H9 (cell line): ENCODE results near the gene TMEM81. TPM values are rescaled to one million over a fixed set of nuclear protein-coding genes. Genes with fewer than 3 reads are reported as not detected.

Source experiments
- DNase-seq: peaks from one replicate; pipeline ENCODE4 v3.0.0-alpha.2; 2017
- H2AFZ ChIP-seq: one replicate; pipeline ENCODE4 v1.6.1; 2013; ENCODE audit warnings: mild to moderate bottlenecking, low read length, control low read depth, moderate library complexity
- H2AK5ac ChIP-seq: 2 replicates; pipeline ENCODE4 v1.6.1; 2013; ENCODE audit warnings: low read length, control low read depth, mixed read lengths; ENCODE audit not compliant: insufficient read length
- H2BK120ac ChIP-seq: one replicate; pipeline ENCODE4 v1.6.1; 2013; ENCODE audit warnings: low read depth, mild to moderate bottlenecking, low read length, control low read depth, inconsistent platforms; ENCODE audit not compliant: poor library complexity, severe bottlenecking
- H2BK12ac ChIP-seq: 2 replicates; pipeline ENCODE4 v1.6.1; 2013; ENCODE audit warnings: low read length, control low read depth, mixed read lengths, low read depth; ENCODE audit not compliant: insufficient read length
- H2BK15ac ChIP-seq: 2 replicates; pipeline ENCODE4 v1.6.1; 2013; ENCODE audit warnings: low read depth, low read length, control low read depth
- H2BK20ac ChIP-seq: one replicate; pipeline ENCODE4 v1.6.1; 2013; ENCODE audit warnings: low read depth, mild to moderate bottlenecking, low read length, control low read depth, inconsistent platforms; ENCODE audit not compliant: poor library complexity, severe bottlenecking
- H2BK5ac ChIP-seq: 2 replicates; pipeline ENCODE4 v1.6.1; 2013; ENCODE audit warnings: low read length, control low read depth, mixed read lengths; ENCODE audit not compliant: insufficient read length
- H3K14ac ChIP-seq: 2 replicates; pipeline ENCODE4 v1.6.1; 2013; ENCODE audit warnings: low read length, control low read depth; ENCODE audit not compliant: insufficient read depth
- H3K18ac ChIP-seq: 2 replicates; pipeline ENCODE4 v1.6.1; 2013; ENCODE audit warnings: low read depth, mild to moderate bottlenecking, mixed read lengths, low read length, control low read depth; ENCODE audit not compliant: insufficient read length
- H3K23ac ChIP-seq: 2 replicates; pipeline ENCODE4 v1.6.1; 2013; ENCODE audit warnings: low read length, control low read depth, mixed read lengths, low read depth; ENCODE audit not compliant: insufficient read length
- H3K23me2 ChIP-seq: 2 replicates; pipeline ENCODE4 v1.6.1; 2013; ENCODE audit warnings: low read depth, mild to moderate bottlenecking, mixed read lengths, low read length, control low read depth; ENCODE audit not compliant: insufficient read length, poor library complexity, severe bottlenecking
- H3K27ac ChIP-seq: 2 replicates; pipeline ENCODE4 v1.5.1; 2013; ENCODE audit warnings: low read length, control low read depth, mixed read lengths, low read depth; ENCODE audit not compliant: insufficient read length
- H3K27me3 ChIP-seq: 2 replicates; pipeline ENCODE4 v1.6.1; 2013; ENCODE audit warnings: low read length, control low read depth, inconsistent platforms; ENCODE audit not compliant: insufficient read depth
- H3K4ac ChIP-seq: 2 replicates; pipeline ENCODE4 v1.6.1; 2013; ENCODE audit warnings: low read depth, mild to moderate bottlenecking, control low read depth, inconsistent platforms, low read length, moderate library complexity
- H3K4me1 ChIP-seq: 2 replicates; pipeline ENCODE4 v1.6.1; 2013; ENCODE audit warnings: low read length, control low read depth, inconsistent platforms; ENCODE audit not compliant: insufficient read depth
- H3K4me2 ChIP-seq: 2 replicates; pipeline ENCODE4 v1.6.1; 2013; ENCODE audit warnings: low read length, control low read depth, mixed read lengths; ENCODE audit not compliant: insufficient read length, insufficient read depth
- H3K56ac ChIP-seq: 2 replicates; pipeline ENCODE4 v1.6.1; 2013; ENCODE audit warnings: low read depth, mild to moderate bottlenecking, mixed read lengths, low read length, control low read depth; ENCODE audit not compliant: insufficient read length
- H3K79me1 ChIP-seq: 2 replicates; pipeline ENCODE4 v1.6.1; 2013; ENCODE audit warnings: low read depth, mild to moderate bottlenecking, moderate library complexity, low read length, control low read depth, inconsistent platforms; ENCODE audit not compliant: insufficient read depth, poor library complexity, severe bottlenecking
- H3K79me2 ChIP-seq: 2 replicates; pipeline ENCODE4 v1.6.1; 2013; ENCODE audit warnings: low read length, control low read depth, inconsistent platforms; ENCODE audit not compliant: insufficient read depth
- H3K9ac ChIP-seq: 2 replicates; pipeline ENCODE4 v1.6.1; 2013; ENCODE audit warnings: low read length, control low read depth, mixed read lengths; ENCODE audit not compliant: insufficient read length; ENCODE audit errors: extremely low read depth
- H3K9me3 ChIP-seq: one replicate; pipeline ENCODE4 v1.6.1; 2013; ENCODE audit warnings: low read depth, low read length, inconsistent platforms; ENCODE audit not compliant: control insufficient read depth
- H3T11ph ChIP-seq: one replicate; pipeline ENCODE4 v1.6.1; 2013; ENCODE audit warnings: mild to moderate bottlenecking, low read length, control low read depth, inconsistent platforms
- H4K20me1 ChIP-seq: one replicate; pipeline ENCODE4 v1.6.1; 2013; ENCODE audit not compliant: control insufficient read depth, insufficient read length, insufficient read depth
- H4K5ac ChIP-seq: 2 replicates; pipeline ENCODE4 v1.6.1; 2013; ENCODE audit warnings: low read depth, mild to moderate bottlenecking, mixed read lengths, low read length, control low read depth; ENCODE audit not compliant: insufficient read length
- H4K8ac ChIP-seq: replicated peaks from 2 replicates; pipeline ENCODE4 v1.6.1; 2013; ENCODE audit warnings: low read length, control low read depth, mixed read lengths, low read depth; ENCODE audit not compliant: insufficient read length
- H4K91ac ChIP-seq: 2 replicates; pipeline ENCODE4 v1.6.1; 2013; ENCODE audit warnings: low read depth, mild to moderate bottlenecking, moderate library complexity, mixed read lengths, low read length, control low read depth; ENCODE audit not compliant: insufficient read length
- H3K27ac Mint-ChIP-seq, 3 experiments: 2 replicates in 2 of 3; 3 replicates in 1 of 3; pipeline ENCODE4 v1.8.0; 2020 to 2021; ENCODE audit warnings: mixed read lengths in 3 of 3, mild to moderate bottlenecking in 1 of 3, moderate library complexity in 1 of 3
- H3K27me3 Mint-ChIP-seq: 2 replicates; pipeline ENCODE4 v1.8.0; 2021; ENCODE audit warnings: low read depth, mild to moderate bottlenecking, moderate library complexity, mixed read lengths
- H3K36me3 Mint-ChIP-seq, 3 experiments: 2 replicates in 2 of 3; 3 replicates in 1 of 3; pipeline ENCODE4 v1.8.0; 2020 to 2021; ENCODE audit warnings: low read depth in 3 of 3, mixed read lengths in 3 of 3; ENCODE audit not compliant: insufficient read depth in 1 of 3
- H3K4me1 Mint-ChIP-seq, 2 experiments: 2 replicates each; pipeline ENCODE4 v1.8.0; 2020; ENCODE audit warnings: mixed read lengths in 2 of 2
- H3K4me3 Mint-ChIP-seq, 2 experiments: 2 replicates in 1 of 2; 3 replicates in 1 of 2; pipeline ENCODE4 v1.8.0; 2020 to 2021; ENCODE audit warnings: mild to moderate bottlenecking in 2 of 2, mixed read lengths in 2 of 2, moderate library complexity in 1 of 2
- H3K9me3 Mint-ChIP-seq, 2 experiments: 2 replicates in 1 of 2; 3 replicates in 1 of 2; pipeline ENCODE4 v1.8.0; 2020; ENCODE audit warnings: mild to moderate bottlenecking in 2 of 2, mixed read lengths in 2 of 2, moderate library complexity in 1 of 2
- CTCF ChIP-seq: fragments of 200-600 bp; sonication (generic); conservative IDR thresholded peaks from 3 replicates; pipeline ENCODE4 v1.8.0; 2021; ENCODE audit warnings: antibody characterized with exemption, mild to moderate bottlenecking
- total RNA-seq: library from RNA; stranded (reverse); gene quantifications from 2 replicates; pipeline ENCODE4 v1.2.1, GENCODE V29; 2021

Gene TMEM81
- total RNA-seq, 1 experiment from 2014 or later = 3.0 TPM

- Histone ChIP-seq H3K9me3 (no peaks in the 10 kb centered on the region), H3K4ac (no peak overlapping the region), H2BK12ac (no peak overlapping the region), H3K27ac (no peak overlapping the region), H3K23me2 (no peaks in the 10 kb centered on the region), H3K4me1 (no peaks in the 10 kb centered on the region), H2BK15ac (no peak overlapping the region), H2AFZ (no peak overlapping the region), H3K79me2 (no peaks in the 10 kb centered on the region), H2BK20ac (no peak overlapping the region), H4K5ac (no peak overlapping the region), H4K8ac (no peak overlapping the region), H2AK5ac (no peak overlapping the region), H3T11ph (no peak overlapping the region), H3K18ac (no peak overlapping the region), H3K79me1 (no peaks in the 10 kb centered on the region), H3K9ac (no peak overlapping the region), H3K4me2 (no peak overlapping the region), H2BK5ac (no peak overlapping the region), H3K27me3 (no peaks in the 10 kb centered on the region), H3K14ac (no peak overlapping the region), H4K20me1 (no peaks in the 10 kb centered on the region), H3K56ac (no peak overlapping the region), H2BK120ac (no peak overlapping the region), H3K23ac (no peak overlapping the region), H4K91ac (no peak overlapping the region)
- Mint-ChIP-seq H3K27ac (no peak overlapping the region), H3K4me3 (no peak overlapping the region), H3K27me3 (no peaks in the 10 kb centered on the region), H3K4me1 (no peaks in the 10 kb centered on the region), H3K36me3 (peaks cover 46 to 91% (median 88%) of the 10 kb centered on the region in 3 experiments), H3K9me3 (no peaks in the 10 kb centered on the region)
- no peak for TF ChIP-seq CTCF
- no peak for DNase-seq
Measured at GRCh38 chr1:205098242-205098641, 14.0 kb upstream of the TMEM81 start.
